Neural cell (in vitro differentiated cells): ENCODE measurements around the gene BTG2. TPM values are rescaled to one million over a fixed set of nuclear protein-coding genes. Genes with fewer than 3 reads are reported as not detected.
A peak's percentile ranks its signal among the peaks of the same experiment; 100 is the strongest.
"Not testable (repeated sequence)": the region's sequence is repeated elsewhere in the genome, so short reads cannot be mapped to it uniquely, and the experiment has no call there.

Experiments used
- H2AFZ ChIP-seq: fragments of 200-600, 300-800 bp; sonication (generic), shearing (Covaris generic); 2 replicates; pipeline ENCODE4 v1.6.0; 2014; ENCODE audit warnings: low read depth, mild to moderate bottlenecking, antibody characterized with exemption, low read length, moderate library complexity
- H3F3A ChIP-seq: fragments of 200-600 bp; shearing (Covaris generic); 2 replicates; pipeline ENCODE4 v1.6.1; 2016; ENCODE audit warnings: mild to moderate bottlenecking, moderate library complexity, mixed read lengths, antibody characterized with exemption, low read length; ENCODE audit not compliant: insufficient read depth, poor library complexity, severe bottlenecking
- H3K27ac ChIP-seq: fragments of 200-600, 300-800 bp; sonication (generic), shearing (Covaris generic); 2 replicates; pipeline ENCODE4 v1.5.1; 2014; ENCODE audit warnings: mild to moderate bottlenecking, low read length, moderate library complexity
- H3K27me3 ChIP-seq: fragments of 300-800, 200-600 bp; sonication (generic), shearing (Covaris generic); 2 replicates; pipeline ENCODE4 v1.6.0; 2014; ENCODE audit warnings: mild to moderate bottlenecking, low read depth, low read length, moderate library complexity; ENCODE audit not compliant: insufficient read depth
- H3K36me3 ChIP-seq: fragments of 300-800, 200-600 bp; sonication (generic), shearing (Covaris generic); 2 replicates; pipeline ENCODE4 v1.5.1; 2014; ENCODE audit warnings: mild to moderate bottlenecking, antibody characterized with exemption, low read length, moderate library complexity; ENCODE audit not compliant: insufficient read depth
- H3K4me2 ChIP-seq: fragments of 300-800, 200-600 bp; sonication (generic), shearing (Covaris generic); 2 replicates; pipeline ENCODE4 v1.6.0; 2014; ENCODE audit warnings: mild to moderate bottlenecking, low read length
- H3K4me3 ChIP-seq: fragments of 300-800, 200-600 bp; sonication (generic), shearing (Covaris generic); 2 replicates; pipeline ENCODE4 v1.5.1; 2014; ENCODE audit warnings: mild to moderate bottlenecking, low read length, moderate library complexity
- H3K79me2 ChIP-seq: fragments of 200-600 bp; shearing (Covaris generic); replicated peaks from 2 replicates; pipeline ENCODE4 v1.6.0; 2014; ENCODE audit warnings: mild to moderate bottlenecking, low read length, moderate library complexity; ENCODE audit not compliant: insufficient read depth
- H3K9ac ChIP-seq: fragments of 300-800, 200-600 bp; sonication (generic), shearing (Covaris generic); 2 replicates; pipeline ENCODE4 v1.6.1; 2016; ENCODE audit warnings: mild to moderate bottlenecking, low read length, mixed read lengths
- H3K9me2 ChIP-seq: fragments of 200-600 bp; shearing (Covaris generic); 2 replicates; pipeline ENCODE4 v1.6.1; 2016; ENCODE audit warnings: mild to moderate bottlenecking, low read length, mixed read lengths; ENCODE audit not compliant: insufficient read depth
- H3K9me3 ChIP-seq: fragments of 200-600, 300-800 bp; sonication (generic), shearing (Covaris generic); 2 replicates; pipeline ENCODE4 v1.6.1; 2016; ENCODE audit warnings: mild to moderate bottlenecking, mixed run types, low read length, moderate library complexity, mixed read lengths
- H4K20me1 ChIP-seq: fragments of 200-600 bp; shearing (Covaris generic); 2 replicates; pipeline ENCODE4 v1.6.1; 2016; ENCODE audit warnings: mild to moderate bottlenecking, mixed run types; ENCODE audit not compliant: insufficient read depth
- EP300 ChIP-seq: fragments of 450-650 bp; conservative IDR thresholded peaks from 2 replicates; pipeline ENCODE4 v1.6.1; 2014; ENCODE audit warnings: antibody characterized with exemption, mild to moderate bottlenecking, moderate library complexity; ENCODE audit not compliant: poor library complexity, severe bottlenecking
- MXI1 ChIP-seq: fragments of 450-650 bp; conservative IDR thresholded peaks from 2 replicates; pipeline ENCODE4 v1.6.1; 2014; ENCODE audit warnings: antibody characterized with exemption, mild to moderate bottlenecking; ENCODE audit not compliant: poor library complexity, severe bottlenecking
- POLR2AphosphoS5 ChIP-seq: IDR thresholded peaks from 2 replicates; pipeline ENCODE4 v1.6.1; 2012
- SMC3 ChIP-seq: fragments of 450-650 bp; conservative IDR thresholded peaks from 2 replicates; pipeline ENCODE4 v1.6.1; 2014; ENCODE audit warnings: antibody characterized with exemption, mild to moderate bottlenecking, moderate library complexity; ENCODE audit not compliant: poor library complexity
- TAF1 ChIP-seq: IDR thresholded peaks from 2 replicates; pipeline ENCODE4 v1.6.1; 2012; ENCODE audit warnings: low read depth
- polyA minus RNA-seq: library from RNA; depleted of rRNA, polyadenylated mRNA; stranded (reverse); fragments of >200 nt; gene quantifications from 2 replicates; pipeline ENCODE4 v1.2.3, GENCODE V29; 2014
- polyA plus RNA-seq: library from polyadenylated mRNA; depleted of rRNA; stranded (reverse); fragments of >200 nt; gene quantifications from 2 replicates; pipeline ENCODE4 v1.2.3, GENCODE V29; 2014
- TF ChIP-seq, protein P1 (sequence below): IDR thresholded peaks from 2 replicates; pipeline ENCODE4 v1.6.1; 2012; ENCODE audit warnings: borderline replicate concordance
- TF ChIP-seq, protein P2 (sequence below): fragments of 450-650 bp; IDR thresholded peaks from 2 replicates; pipeline ENCODE4 v1.5.1; 2014; ENCODE audit warnings: antibody characterized with exemption, mild to moderate bottlenecking, moderate library complexity; ENCODE audit not compliant: poor library complexity, severe bottlenecking

BTG2 gene, protein sequence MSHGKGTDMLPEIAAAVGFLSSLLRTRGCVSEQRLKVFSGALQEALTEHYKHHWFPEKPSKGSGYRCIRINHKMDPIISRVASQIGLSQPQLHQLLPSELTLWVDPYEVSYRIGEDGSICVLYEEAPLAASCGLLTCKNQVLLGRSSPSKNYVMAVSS
- polyA plus RNA-seq (2.4 and 4.1 TPM in 2 replicates), polyA minus RNA-seq (7.8 and 9.0 TPM in 2 replicates)

DNA sequence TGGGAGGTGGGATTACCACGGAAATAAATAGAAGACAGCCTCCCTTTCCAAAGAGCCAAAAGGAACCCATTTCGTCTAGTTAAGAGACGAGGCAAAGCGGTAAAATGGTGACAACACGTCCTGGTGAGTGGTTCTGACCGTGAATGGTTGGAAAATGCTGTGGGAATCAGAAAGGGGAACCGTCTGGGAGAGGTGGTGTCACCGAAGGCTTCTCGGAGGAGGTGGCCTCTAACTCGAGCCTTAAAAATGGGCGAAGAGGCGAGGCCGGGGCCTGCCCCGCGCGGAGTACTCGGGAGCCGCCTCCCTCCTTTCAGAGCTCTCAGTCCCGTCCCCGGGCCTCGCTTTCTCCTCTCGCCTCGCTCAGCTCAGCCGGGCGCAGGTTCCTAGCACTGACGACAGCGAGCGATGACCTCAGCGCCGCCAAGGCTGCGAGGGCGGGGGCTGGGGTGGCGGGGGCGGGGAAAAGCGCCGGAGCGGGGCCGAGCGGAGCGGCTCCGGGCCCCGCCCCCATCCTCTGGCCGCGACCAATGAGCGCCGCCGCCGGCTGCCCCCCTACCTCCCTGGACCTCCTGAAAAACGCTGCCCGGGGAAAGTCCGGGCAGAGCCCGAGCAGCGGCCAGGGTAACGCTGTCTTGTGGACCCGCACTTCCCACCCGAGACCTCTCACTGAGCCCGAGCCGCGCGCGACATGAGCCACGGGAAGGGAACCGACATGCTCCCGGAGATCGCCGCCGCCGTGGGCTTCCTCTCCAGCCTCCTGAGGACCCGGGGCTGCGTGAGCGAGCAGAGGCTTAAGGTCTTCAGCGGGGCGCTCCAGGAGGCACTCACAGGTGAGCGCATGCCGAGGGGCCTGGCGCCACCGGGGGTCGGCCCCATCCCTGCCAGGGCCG lies at the start of gene BTG2:
BTG2 (plus strand) TSS at position 601 of the 890 bp plus-strand sequence; CDS start at position 689, 88 bp downstream.
- Histone ChIP-seq H3K79me2 (peaks cover 20% of the 10 kb centered on the region), H3K36me3 (no peaks in the 10 kb centered on the region), H3K4me2 (peak within 1 kb of the TSS; percentile 77), H3F3A (no peaks in the 10 kb centered on the region), H3K4me3 (peak within 1 kb of the TSS; percentile 98), H3K9me2 (no peaks in the 10 kb centered on the region), H3K27ac (peak within 1 kb of the TSS; percentile 79), H3K27me3 (no peaks in the 10 kb centered on the region), H2AFZ (peak within 1 kb of the TSS; percentile 73), H3K9me3 (no peaks in the 10 kb centered on the region), H3K9ac (peak within 1 kb of the TSS; percentile 95), H4K20me1 (no peaks in the 10 kb centered on the region)
- TF ChIP-seq, protein P1, sequence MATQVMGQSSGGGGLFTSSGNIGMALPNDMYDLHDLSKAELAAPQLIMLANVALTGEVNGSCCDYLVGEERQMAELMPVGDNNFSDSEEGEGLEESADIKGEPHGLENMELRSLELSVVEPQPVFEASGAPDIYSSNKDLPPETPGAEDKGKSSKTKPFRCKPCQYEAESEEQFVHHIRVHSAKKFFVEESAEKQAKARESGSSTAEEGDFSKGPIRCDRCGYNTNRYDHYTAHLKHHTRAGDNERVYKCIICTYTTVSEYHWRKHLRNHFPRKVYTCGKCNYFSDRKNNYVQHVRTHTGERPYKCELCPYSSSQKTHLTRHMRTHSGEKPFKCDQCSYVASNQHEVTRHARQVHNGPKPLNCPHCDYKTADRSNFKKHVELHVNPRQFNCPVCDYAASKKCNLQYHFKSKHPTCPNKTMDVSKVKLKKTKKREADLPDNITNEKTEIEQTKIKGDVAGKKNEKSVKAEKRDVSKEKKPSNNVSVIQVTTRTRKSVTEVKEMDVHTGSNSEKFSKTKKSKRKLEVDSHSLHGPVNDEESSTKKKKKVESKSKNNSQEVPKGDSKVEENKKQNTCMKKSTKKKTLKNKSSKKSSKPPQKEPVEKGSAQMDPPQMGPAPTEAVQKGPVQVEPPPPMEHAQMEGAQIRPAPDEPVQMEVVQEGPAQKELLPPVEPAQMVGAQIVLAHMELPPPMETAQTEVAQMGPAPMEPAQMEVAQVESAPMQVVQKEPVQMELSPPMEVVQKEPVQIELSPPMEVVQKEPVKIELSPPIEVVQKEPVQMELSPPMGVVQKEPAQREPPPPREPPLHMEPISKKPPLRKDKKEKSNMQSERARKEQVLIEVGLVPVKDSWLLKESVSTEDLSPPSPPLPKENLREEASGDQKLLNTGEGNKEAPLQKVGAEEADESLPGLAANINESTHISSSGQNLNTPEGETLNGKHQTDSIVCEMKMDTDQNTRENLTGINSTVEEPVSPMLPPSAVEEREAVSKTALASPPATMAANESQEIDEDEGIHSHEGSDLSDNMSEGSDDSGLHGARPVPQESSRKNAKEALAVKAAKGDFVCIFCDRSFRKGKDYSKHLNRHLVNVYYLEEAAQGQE = peak; percentile 19
- TF ChIP-seq SMC3 (no peak), POLR2AphosphoS5 (peak; percentile 90), MXI1 (peak; percentile 69), EP300 (peak; percentile 50), TAF1 (peak; percentile 69)
- TF ChIP-seq, protein P2, sequence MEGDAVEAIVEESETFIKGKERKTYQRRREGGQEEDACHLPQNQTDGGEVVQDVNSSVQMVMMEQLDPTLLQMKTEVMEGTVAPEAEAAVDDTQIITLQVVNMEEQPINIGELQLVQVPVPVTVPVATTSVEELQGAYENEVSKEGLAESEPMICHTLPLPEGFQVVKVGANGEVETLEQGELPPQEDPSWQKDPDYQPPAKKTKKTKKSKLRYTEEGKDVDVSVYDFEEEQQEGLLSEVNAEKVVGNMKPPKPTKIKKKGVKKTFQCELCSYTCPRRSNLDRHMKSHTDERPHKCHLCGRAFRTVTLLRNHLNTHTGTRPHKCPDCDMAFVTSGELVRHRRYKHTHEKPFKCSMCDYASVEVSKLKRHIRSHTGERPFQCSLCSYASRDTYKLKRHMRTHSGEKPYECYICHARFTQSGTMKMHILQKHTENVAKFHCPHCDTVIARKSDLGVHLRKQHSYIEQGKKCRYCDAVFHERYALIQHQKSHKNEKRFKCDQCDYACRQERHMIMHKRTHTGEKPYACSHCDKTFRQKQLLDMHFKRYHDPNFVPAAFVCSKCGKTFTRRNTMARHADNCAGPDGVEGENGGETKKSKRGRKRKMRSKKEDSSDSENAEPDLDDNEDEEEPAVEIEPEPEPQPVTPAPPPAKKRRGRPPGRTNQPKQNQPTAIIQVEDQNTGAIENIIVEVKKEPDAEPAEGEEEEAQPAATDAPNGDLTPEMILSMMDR = no peak

DNA sequence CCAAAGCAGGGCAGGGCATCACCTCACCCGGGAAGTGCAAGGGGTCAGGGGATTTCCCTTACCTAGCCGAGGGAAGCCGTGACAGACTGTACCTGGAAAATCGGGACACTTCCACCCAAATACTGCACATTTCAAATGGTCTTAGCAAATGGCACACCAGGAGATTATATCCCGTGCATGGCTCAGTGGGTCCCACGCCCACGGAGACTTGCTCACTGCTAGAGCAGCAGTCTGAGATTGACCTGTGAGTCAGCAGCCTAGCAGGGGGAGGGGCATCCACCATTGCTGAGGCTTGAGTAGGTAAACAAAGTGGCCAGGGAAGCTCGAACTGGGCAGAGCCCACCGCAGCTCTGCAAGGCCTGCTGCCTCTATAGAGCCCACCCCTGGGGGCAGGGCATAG lies 48.7 kb upstream of the BTG2 start:
- H3K27ac ChIP-seq, H2AFZ ChIP-seq, H4K20me1 ChIP-seq, H3K9ac ChIP-seq, H3K79me2 ChIP-seq, H3K36me3 ChIP-seq, H3K9me2 ChIP-seq, H3K27me3 ChIP-seq, H3K9me3 ChIP-seq, H3F3A ChIP-seq, H3K4me3 ChIP-seq, H3K4me2 ChIP-seq: not testable (repeated sequence)
